DMS53 treated with DMSO at 0.1 percent for 48 hours (cell line): ENCODE results near the gene HOTAIR.

Source experiments
- DNase-seq: peaks from one replicate; lab custom pipeline; 2025; ENCODE audit not compliant: unreplicated experiment; lab: John Stamatoyannopoulos, UW

The HOTAIR gene

DNA sequence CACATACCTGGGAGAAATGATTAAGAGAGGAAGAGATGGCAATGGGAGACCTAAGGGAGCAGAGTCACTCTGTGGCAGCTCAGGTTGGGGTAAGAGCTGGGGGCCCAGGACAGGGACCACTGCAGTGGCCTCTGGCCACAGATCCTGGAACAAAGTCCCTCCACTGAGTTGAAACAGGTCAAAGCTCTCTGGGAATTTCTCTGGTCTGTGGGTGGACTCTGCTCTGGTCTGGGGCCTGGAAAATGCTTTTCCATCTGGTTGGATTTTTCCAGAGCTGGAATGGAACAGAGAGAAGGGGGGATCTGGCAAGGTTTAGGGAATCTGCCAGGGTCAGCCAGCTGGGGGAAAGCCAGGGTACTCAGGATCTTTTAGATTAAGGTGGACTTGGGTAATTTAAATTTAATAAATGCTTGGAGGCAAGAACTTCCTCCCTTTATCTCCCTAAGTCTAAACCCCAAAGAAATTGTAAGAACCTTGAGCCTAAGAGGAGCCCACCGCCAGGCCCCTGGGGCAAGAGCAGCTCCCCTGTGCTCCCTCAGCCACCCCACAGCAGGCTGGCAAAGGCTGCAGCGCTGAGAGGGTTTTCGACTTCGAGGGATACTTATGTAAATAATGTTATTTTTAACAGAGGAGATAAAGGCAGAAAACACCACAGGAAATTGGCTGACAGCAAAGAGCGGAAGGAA is 13.9 kb upstream of the HOTAIR start:
- DNase-seq: no peak

GRCh38 chr12:53987787-53988230 is 13.1 kb upstream of the HOTAIR start:
- no peak for DNase-seq

GRCh38 chr12:53986686-53987483 is 12.1 kb upstream of the HOTAIR start:
- no peak for DNase-seq

DNA sequence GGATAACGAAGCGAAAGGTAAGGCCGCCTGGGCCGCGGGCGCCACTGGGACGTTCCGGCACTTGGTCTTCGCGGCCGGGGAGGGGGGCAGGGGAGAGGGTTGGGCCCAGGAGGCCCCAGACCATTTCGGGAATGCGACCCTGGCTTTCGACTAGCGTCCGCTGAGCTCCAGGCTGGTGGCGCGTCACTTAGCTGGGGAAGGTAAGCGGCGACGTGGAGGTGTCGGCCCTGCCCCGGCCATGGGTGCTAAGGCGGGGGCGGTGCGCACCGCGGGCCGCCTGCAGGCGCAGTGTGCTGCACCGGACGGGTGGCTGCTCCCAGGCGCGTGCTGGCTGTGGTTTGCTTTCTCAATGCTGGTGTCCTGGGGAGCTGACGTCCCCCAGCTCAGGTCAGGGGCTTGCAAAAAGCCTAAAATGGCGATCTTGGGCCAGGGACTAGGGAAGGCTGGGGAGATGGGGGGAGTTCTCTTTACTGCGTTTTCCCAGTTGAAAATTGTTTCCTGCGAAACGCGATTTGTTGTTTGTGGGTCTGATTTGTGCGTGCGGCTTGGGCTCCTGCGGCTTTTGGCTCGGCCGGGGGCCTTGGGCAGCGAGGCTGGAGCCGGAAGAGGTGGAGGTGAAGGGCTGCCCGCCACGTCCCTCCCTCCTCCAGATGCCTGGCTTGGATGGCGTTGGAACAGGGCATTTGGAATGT is 11.4 kb upstream of the HOTAIR start:
- DNase-seq: no peak

DNA sequence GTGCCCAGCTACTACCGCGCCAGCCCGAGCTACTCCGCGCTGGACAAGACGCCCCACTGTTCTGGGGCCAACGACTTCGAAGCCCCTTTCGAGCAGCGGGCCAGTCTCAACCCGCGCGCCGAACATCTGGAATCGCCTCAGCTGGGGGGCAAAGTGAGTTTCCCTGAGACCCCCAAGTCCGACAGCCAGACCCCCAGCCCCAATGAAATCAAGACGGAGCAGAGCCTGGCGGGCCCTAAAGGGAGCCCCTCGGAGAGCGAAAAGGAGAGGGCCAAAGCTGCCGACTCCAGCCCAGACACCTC is 10.9 kb upstream of the HOTAIR start:
- DNase-seq: no peak

- no peak for DNase-seq
These were observed 10.3 kb upstream of the HOTAIR start, which contains the start of gene HOXC10 for GRCh38 chr12:53984901-53985691. HOXC10 (plus strand) TSS chr12:53985146; CDS start chr12:53985260, 114 bp downstream.

- DNase-seq: no peak
These were observed 9.3 kb upstream of the HOTAIR start for GRCh38 chr12:53983950-53984572.

DNA sequence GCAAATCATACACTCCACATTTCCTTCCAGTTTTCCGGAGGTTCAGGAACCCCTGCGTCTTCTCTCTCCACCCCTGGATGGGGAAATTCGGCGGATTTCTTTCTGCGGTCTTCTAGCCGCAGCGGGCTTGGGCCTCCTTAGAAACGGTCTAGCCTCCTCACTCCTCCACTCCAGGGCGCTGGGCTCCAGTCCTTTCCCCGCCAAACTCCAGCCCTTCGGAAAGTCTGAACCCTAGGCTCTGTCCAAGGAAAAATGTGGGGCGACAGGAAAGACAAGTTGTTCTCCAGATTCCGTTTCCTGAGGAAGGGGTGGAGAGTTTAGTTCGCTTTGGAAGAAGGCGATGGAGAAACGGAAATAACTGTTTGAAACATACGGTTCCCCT is 8.8 kb upstream of the HOTAIR start:
- DNase-seq: no peak

DNA sequence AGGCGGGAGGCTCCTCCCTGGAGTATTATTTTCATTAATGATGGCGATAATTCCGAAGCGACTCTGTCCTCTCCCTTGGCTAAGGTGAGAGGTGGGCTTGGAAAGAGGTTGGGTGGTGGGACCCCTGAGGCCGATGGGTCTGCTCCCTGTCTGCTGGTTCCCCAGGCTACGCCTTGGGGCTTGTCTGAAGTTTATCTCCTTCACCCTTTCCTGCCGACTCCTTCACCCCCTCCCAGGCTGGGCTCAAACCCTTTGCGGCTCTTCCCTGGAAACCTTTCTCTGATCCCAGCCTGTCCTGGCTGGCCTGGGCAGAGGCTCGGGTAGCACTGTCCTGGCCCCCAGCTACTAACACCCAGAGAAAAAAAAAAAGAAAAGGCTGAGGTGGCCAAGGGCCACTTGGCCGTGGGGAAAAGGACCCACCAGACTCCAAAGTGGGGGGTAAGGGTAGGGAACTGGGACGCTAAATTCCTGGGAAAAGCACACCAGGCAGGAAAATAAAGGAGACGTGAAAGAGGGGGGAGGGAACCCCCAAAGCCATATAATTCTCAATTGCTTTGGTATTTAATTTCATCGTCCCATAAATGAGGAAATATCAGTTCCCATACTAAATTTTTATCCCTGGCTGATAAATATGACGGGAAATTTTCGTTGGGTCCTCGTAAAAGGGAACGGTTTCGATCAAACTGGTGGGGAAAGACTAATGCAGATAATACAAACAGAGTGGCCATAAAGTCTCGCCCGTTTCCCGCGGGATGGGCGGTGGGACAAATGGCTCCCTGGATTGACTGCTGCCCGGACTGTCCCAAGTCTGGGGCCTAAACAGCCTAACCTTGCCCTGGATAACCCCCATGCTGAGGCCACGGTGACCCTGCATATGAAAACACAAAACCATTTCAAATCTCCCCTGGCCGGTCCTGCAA is 8.2 kb upstream of the HOTAIR start:
- no peak for DNase-seq

DNA sequence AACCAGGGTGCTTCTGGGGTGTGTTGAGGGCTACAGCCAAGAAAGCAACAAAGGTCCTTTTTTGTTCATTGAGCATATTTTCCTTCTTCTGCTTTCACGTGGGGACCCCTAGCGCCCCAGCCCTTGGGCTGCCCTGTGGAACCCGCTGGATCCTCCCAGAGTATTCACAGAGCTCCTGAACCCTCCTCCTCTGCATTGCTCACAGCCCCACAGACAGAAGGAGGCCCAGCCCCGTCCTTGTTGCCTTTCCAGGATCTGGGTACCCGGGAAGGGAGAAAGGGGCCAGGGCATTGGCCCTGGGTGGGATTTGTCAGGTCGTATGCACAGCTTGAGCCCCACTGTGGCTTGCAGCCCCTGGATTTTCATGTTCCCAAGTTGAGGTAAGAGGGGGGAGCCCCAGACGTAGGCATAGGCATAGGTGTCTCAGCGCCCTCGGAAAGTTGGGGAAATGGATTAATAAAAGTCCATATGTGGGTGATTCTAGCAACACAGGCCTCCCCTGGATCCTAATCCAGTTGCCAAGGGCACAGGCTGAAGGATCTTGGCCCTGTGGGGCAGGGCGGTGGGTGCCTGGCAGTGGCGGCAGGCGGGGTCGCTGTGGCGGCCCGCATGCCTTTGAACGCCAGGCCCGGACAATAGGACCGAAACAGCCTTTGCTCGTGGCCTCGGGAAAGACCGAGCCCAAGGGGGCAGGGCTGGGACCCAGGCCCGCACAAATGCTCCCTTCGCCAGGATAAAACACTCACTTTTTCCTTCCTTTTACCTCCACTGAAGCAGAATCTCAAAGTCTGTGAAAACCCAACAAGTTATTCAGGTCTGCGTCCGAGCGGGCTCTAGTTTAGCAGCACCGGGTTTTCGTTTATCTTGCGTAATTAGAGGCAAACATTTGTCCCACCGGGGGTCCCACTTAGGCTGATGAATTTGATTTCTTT is 7.1 kb upstream of the HOTAIR start:
- DNase-seq: no peak

GRCh38 chr12:53980802-53981496 is 6.2 kb upstream of the HOTAIR start:
- no peak for DNase-seq

GRCh38 chr12:53980104-53980801 is 5.5 kb upstream of the HOTAIR start:
- no peak for DNase-seq

GRCh38 chr12:53978477-53979356 is 4.0 kb upstream of the HOTAIR start:
- no peak for DNase-seq

DNA sequence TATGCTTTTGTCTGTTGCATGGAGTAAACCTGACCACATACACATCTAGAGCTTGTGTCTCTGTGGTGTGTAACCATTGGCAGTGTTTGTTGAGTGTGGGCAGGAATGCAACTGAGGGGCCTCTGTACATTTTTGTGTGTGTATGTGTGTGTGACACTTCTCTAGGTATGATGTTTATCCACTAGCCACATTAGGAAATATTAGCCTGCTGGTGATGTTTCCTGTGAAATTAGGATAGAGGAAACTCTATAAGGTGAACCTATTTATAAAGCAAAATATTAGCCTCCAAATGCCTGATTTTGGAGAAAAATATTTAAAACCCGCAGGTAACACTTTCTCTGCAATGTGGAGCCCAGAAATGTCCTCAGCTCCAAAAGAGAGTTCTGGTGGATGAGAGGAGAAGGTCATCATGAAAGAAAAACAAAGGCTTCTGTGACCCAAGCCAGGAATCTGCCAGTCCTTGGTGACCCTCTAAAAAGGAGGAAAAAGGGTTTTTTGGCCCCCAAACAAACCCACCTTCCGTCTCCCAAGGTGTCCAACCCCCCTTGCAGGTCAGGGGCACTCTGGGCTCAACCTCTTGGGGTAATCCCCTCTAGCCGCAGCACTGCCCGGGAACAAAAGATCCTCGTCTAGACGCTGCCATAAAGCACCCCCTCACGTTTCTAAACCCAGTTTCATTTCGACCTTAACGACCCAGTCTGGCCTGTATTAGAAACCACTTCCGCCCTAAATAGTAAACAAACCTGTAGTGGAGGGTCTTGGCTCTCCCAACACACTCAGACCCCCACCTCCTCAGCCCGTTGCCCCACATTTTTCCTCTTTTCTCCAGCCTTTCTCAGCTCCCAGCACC is 3.1 kb upstream of the HOTAIR start:
- DNase-seq: no peak

GRCh38 chr12:53976823-53977595 is 2.3 kb upstream of the HOTAIR start:
- no peak for DNase-seq
